Upper lobe of left lung (tissue), 6 donors: ENCODE measurements around the gene GPATCH3. TPM values are rescaled to one million over a fixed set of nuclear protein-coding genes. Genes with fewer than 3 reads are reported as not detected.
A peak's percentile ranks its signal among the peaks of the same experiment; 100 is the strongest.

Source experiments
- ATAC-seq, 2 donors: fragments of 200-7000 bp; cut with Tn5 transposase; one replicate each; pipeline ENCODE4 v1.9.1; 2022; ENCODE audit warnings: mild to moderate bottlenecking in 2 of 2, moderate library complexity in 2 of 2; ENCODE audit not compliant: low FRiP score in 2 of 2
- DNase-seq, 2 donors: peaks; one replicate each; pipeline ENCODE4 v3.0.0-alpha.2; 2019 to 2020
- H3K27ac ChIP-seq, 4 donors: fragments of 200-600 bp; sonication (generic); one replicate each; pipeline ENCODE4 v1.5.1; 2016 to 2019
- H3K27me3 ChIP-seq, 4 donors: fragments of 200-600 bp; sonication (generic); one replicate each; pipeline ENCODE4 v1.5.1; 2017 to 2019
- H3K36me3 ChIP-seq, 4 donors: fragments of 200-600 bp; sonication (generic); one replicate each; pipeline ENCODE4 v1.5.1; 2016 to 2019
- H3K4me1 ChIP-seq, 4 donors: fragments of 200-600 bp; sonication (generic); one replicate each; pipeline ENCODE4 v1.5.1; 2018 to 2019
- H3K4me3 ChIP-seq, 4 donors: fragments of 200-600 bp; sonication (generic); one replicate each; pipeline ENCODE4 v1.5.1; 2017 to 2019; ENCODE audit warnings: mild to moderate bottlenecking in 2 of 4, moderate library complexity in 1 of 4
- H3K9me3 ChIP-seq, 4 donors: fragments of 200-600 bp; sonication (generic); one replicate each; pipeline ENCODE4 v1.5.1; 2018 to 2019
- CTCF ChIP-seq, 6 experiments: fragments of 450-650 bp in 4 of 6; fragments of 200-600 bp in 2 of 6; sonication (generic) in 2 of 6; IDR thresholded peaks; one replicate each; pipeline ENCODE4 v1.5.1; 2016 to 2019; ENCODE audit warnings: antibody characterized with exemption in 6 of 6
- EP300 ChIP-seq, 4 donors: sonication (generic); formaldehyde crosslinking; IDR thresholded peaks; one replicate each; pipeline ENCODE4 v1.5.1; 2017; ENCODE audit warnings: antibody characterized with exemption in 4 of 4, control low read depth in 2 of 4
- POLR2A ChIP-seq, 4 donors: fragments of 450-650 bp; IDR thresholded peaks; one replicate each; pipeline ENCODE4 v1.5.1; 2016 to 2017; ENCODE audit warnings: antibody characterized with exemption in 4 of 4, mild to moderate bottlenecking in 2 of 4
- POLR2AphosphoS5 ChIP-seq, 2 donors: sonication (generic); formaldehyde crosslinking; IDR thresholded peaks; one replicate each; pipeline ENCODE4 v1.5.1; 2017; ENCODE audit warnings: antibody characterized with exemption in 2 of 2
- WGBS, 2 donors: methylation state at CpG; one replicate each; pipeline ENCODE4 v1.1.5; 2017 to 2018; 5-methylcytosine and 5-hydroxymethylcytosine counted together
- total RNA-seq, 6 donors: library from RNA; depleted of rRNA in 4 of 6; stranded (reverse); fragments of >200 nt in 4 of 6; gene quantifications; one replicate each; pipeline versions ENCODE4 v1.1.0 to v1.2.1, GENCODE V29; 2016 to 2021
- donor health status: DM: no; HTN: no; CAD: no; lungs with moderate emphysema.
- donor health status: DM: no; HTN: yes; CAD: no; lungs with severe emphysema.

GPATCH3 gene
- total RNA-seq, 6 donors from 2014 or later: 9.4 to 20.8 (median 14.9) TPM

GRCh38 chr1:26897351-26897750, 2.9 kb downstream of the GPATCH3 start:
- Histone ChIP-seq H3K9me3 (no peaks in the 10 kb centered on the region), H3K27ac (no peak overlapping the region), H3K4me1 (peaks cover 15 to 28% (median 16%) of the 10 kb centered on the region in 4 donors), H3K36me3 (peaks cover 22 to 60% (median 44%) of the 10 kb centered on the region in 4 donors), H3K27me3 (no peaks in the 10 kb centered on the region), H3K4me3 (no peak overlapping the region)
- DNase-seq: no peak
- no peak for ATAC-seq
- TF ChIP-seq CTCF (IDR thresholded peaks at IDR 0.05) (no peak), POLR2A (IDR thresholded peaks at IDR 0.05) (no peak), EP300 (IDR thresholded peaks at IDR 0.05) (no peak), POLR2AphosphoS5 (IDR thresholded peaks at IDR 0.05) (no peak)
- 86 to 96% methylated on average over 8 to 9 of the region's 9 CpGs for WGBS, 2 donors

- Histone ChIP-seq H3K36me3 (peaks cover 22 to 65% (median 48%) of the 10 kb centered on the region in 4 donors), H3K27ac (no peak overlapping the region), H3K9me3 (no peaks in the 10 kb centered on the region), H3K4me1 (peaks cover 14 to 27% (median 14%) of the 10 kb centered on the region in 4 donors), H3K4me3 (no peak overlapping the region), H3K27me3 (no peaks in the 10 kb centered on the region)
- WGBS, 2 donors: 91% methylated on average over 13 of the region's 13 CpGs
- ATAC-seq: no peak
- DNase-seq: no peak
- TF ChIP-seq POLR2A (IDR thresholded peaks at IDR 0.05) (no peak), POLR2AphosphoS5 (IDR thresholded peaks at IDR 0.05) (no peak), EP300 (IDR thresholded peaks at IDR 0.05) (no peak), CTCF (IDR thresholded peaks at IDR 0.05) (no peak)
Measured at GRCh38 chr1:26894263-26894662, 6.0 kb downstream of the GPATCH3 start.

GRCh38 chr1:26890467-26890796, 9.8 kb downstream of the GPATCH3 start:
- H3K4me3 ChIP-seq: peak overlapping the region; percentile 73 to 100 (median 88)
- 3 to 4% methylated on average over 10 to 12 of the region's 12 CpGs for WGBS, 2 donors
- H3K27me3 ChIP-seq: no peaks in the 10 kb centered on the region
- TF ChIP-seq CTCF (IDR thresholded peaks at IDR 0.05): peak in 1 of 6 experiments; percentile 2
- no peak for TF ChIP-seq POLR2A (IDR thresholded peaks at IDR 0.05)
- TF ChIP-seq EP300 (IDR thresholded peaks at IDR 0.05): no peak
- TF ChIP-seq POLR2AphosphoS5 (IDR thresholded peaks at IDR 0.05): no peak
- peaks cover 13 to 23% (median 15%) of the 10 kb centered on the region in 4 donors for H3K4me1 ChIP-seq
- H3K36me3 ChIP-seq: peaks cover 26 to 70% (median 63%) of the 10 kb centered on the region in 4 donors
- ATAC-seq: peak; percentile 24 to 67
- peak overlapping the region; percentile 88 to 97 (median 94) for H3K27ac ChIP-seq
- DNase-seq: no peak
- H3K9me3 ChIP-seq: no peaks in the 10 kb centered on the region

GRCh38 chr1:26889551-26890466, 10.5 kb downstream of the GPATCH3 start, which contains the start of gene GPN2:
TSS of gene GPN2 (minus strand) at chr1:26890283. CDS start at chr1:26890096, 187 bp downstream.
- TF ChIP-seq CTCF (IDR thresholded peaks at IDR 0.05) (peak in 1 of 6 experiments; percentile 16), POLR2AphosphoS5 (IDR thresholded peaks at IDR 0.05) (peak; percentile 88 to 90), POLR2A (IDR thresholded peaks at IDR 0.05) (peak in 3 of 4 donors; percentile 69 to 85 (median 85)), EP300 (IDR thresholded peaks at IDR 0.05) (no peak)
- H3K27me3 ChIP-seq: no peaks in the 10 kb centered on the region
- peaks cover 13 to 23% (median 15%) of the 10 kb centered on the region in 4 donors for H3K4me1 ChIP-seq
- H3K27ac ChIP-seq: peak within 1 kb of the TSS; percentile 88 to 97 (median 94)
- WGBS, 2 donors: 0 to 3% methylated on average over 7 to 68 of the region's 89 CpGs
- peaks cover 32 to 70% (median 63%) of the 10 kb centered on the region in 4 donors for H3K36me3 ChIP-seq
- peak within 1 kb of the TSS; percentile 73 to 100 (median 88) for H3K4me3 ChIP-seq
- no peaks in the 10 kb centered on the region for H3K9me3 ChIP-seq
- ATAC-seq (peak; percentile 93 to 97), DNase-seq (peak; percentile 85 to 92)
